ENCODE data around the gene VGLL3. TPM values are rescaled to one million over a fixed set of nuclear protein-coding genes. Genes with fewer than 3 reads are reported as not detected.

The VGLL3 gene
- total RNA-seq, 1 donor, result 38.8 TPM

DNA sequence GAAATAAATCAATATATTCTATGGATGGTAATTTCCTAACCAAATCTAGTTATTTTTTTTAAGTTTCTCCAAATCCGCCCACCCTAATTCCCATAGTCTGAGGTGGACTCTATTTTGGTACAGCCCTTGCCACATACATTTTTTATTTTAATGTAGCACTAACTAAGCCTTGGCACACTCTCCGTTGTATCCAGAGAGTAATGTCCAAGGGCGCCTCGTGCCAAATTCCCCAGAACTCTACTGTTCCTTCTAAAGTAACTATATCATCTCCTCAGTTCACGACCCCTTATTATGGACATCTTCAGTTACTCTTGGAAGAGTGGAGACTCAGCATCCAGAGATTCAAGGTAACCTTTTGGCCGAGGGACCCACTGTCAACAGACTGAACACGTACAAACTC is 1.3 kb downstream of the VGLL3 start:
- peak overlapping the region; percentile 94 for H3K4me3 ChIP-seq (ENCODE audit: low read depth, low read length)
- peak; percentile 63 for DNase-seq (ENCODE audit: low read depth)
- TF ChIP-seq, protein P1, sequence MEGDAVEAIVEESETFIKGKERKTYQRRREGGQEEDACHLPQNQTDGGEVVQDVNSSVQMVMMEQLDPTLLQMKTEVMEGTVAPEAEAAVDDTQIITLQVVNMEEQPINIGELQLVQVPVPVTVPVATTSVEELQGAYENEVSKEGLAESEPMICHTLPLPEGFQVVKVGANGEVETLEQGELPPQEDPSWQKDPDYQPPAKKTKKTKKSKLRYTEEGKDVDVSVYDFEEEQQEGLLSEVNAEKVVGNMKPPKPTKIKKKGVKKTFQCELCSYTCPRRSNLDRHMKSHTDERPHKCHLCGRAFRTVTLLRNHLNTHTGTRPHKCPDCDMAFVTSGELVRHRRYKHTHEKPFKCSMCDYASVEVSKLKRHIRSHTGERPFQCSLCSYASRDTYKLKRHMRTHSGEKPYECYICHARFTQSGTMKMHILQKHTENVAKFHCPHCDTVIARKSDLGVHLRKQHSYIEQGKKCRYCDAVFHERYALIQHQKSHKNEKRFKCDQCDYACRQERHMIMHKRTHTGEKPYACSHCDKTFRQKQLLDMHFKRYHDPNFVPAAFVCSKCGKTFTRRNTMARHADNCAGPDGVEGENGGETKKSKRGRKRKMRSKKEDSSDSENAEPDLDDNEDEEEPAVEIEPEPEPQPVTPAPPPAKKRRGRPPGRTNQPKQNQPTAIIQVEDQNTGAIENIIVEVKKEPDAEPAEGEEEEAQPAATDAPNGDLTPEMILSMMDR (IDR thresholded peaks at IDR 0.05; ENCODE audit: insufficient read depth, low read length), result no peak

DNA sequence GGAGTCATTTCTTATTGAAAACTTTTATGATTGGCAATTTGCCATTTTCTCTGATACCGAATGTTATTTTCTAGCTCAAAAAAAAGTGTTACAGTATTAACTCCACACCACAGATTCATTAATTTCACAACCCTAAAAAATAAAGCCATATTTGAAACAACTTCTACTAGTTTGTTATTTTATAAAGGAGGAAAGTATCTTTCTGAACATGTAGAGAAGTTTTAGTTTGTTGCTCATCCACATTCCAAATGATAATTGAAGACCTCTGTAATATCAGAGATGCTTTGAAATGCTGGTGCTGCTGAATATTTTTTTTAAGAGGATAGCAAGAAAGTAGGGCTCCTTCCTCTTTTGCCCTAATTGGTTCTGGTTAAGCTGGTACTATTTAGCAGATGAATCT is 1.9 kb downstream of the VGLL3 start:
- peak overlapping the region; percentile 94 for H3K4me3 ChIP-seq (ENCODE audit: low read depth, low read length)
- no peak for DNase-seq (ENCODE audit: low read depth)
- TF ChIP-seq, protein P1 (IDR thresholded peaks at IDR 0.05; ENCODE audit: insufficient read depth, low read length), result no peak

- peak overlapping the region; percentile 94 for H3K4me3 ChIP-seq (ENCODE audit: low read depth, low read length)
- peak; percentile 94 for DNase-seq (ENCODE audit: low read depth)
- TF ChIP-seq, protein P1 (IDR thresholded peaks at IDR 0.05; ENCODE audit: insufficient read depth, low read length), result no peak
Measured at GRCh38 chr3:86988235-86988634, 2.7 kb downstream of the VGLL3 start.

DNA sequence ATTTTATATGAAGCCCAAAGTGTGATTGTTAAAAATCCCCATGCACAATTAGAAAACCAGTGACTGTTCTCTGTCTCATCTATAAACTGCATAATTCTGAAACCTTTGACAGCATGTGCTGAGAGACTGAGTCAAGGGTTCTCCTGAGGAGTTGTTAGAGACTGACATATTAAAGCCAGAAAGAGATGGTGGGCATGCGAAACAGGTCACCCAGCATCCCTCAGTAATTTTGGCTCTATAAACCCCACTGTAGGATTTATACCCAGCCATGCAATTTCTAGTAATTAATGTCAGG is 3.6 kb downstream of the VGLL3 start:
- peak overlapping the region; percentile 94 for H3K4me3 ChIP-seq (ENCODE audit: low read depth, low read length)
- TF ChIP-seq, protein P1 (IDR thresholded peaks at IDR 0.05; ENCODE audit: insufficient read depth, low read length), result no peak
- DNase-seq (ENCODE audit: low read depth), result no peak

GRCh38 chr3:86986671-86987420 is 4.1 kb downstream of the VGLL3 start:
- DNase-seq (ENCODE audit: low read depth), result peak; percentile 76
- TF ChIP-seq, protein P1 (IDR thresholded peaks at IDR 0.05; ENCODE audit: insufficient read depth, low read length), result no peak
- peak overlapping the region; percentile 94 for H3K4me3 ChIP-seq (ENCODE audit: low read depth, low read length)

DNA sequence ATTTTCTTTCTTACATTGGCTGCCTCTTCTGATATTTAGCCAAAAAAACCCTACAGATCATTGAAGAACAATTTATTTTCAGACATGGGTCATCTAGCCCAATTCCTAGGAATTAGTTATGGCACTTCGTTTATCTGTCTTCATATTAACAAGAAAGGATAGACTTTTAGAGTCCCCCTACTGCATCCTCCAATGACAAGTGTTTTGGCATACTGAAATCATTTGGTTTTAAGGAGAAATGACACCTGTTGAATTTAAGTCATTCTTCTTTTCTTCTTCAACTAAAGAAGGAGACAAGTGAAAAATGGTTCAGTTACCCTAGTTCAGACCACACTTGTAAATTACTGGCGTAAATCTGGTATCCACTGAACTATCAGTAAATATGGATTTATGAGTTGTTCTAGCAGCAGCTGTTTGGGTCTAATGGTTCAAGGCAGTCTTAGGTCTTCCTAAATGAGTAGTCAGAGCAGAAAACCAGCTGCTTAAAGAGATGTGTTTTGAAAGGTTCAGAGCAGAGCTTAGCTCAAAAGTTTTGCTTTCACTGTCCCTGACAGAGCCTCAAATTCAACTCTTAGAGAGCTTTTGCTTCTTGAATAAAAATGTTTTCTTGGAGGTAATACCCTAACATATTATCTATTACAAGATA is 5.6 kb downstream of the VGLL3 start:
- DNase-seq (ENCODE audit: low read depth), result no peak
- TF ChIP-seq, protein P1 (IDR thresholded peaks at IDR 0.05; ENCODE audit: insufficient read depth, low read length), result no peak
- H3K4me3 ChIP-seq (ENCODE audit: low read depth, low read length), result peak overlapping the region; percentile 48

Measured in fibroblast of the aortic adventitia (primary cell).